Spleen (tissue), 7 donors: ENCODE data around the gene DRD3.

Source experiments
- CTCF ChIP-seq, 11 experiments: fragments of 200-600 bp in 7 of 11; fragments of 450-650 bp in 4 of 11; sonication (generic) in 4 of 11; IDR thresholded peaks in 8 of 11; conservative IDR thresholded peaks in 3 of 11; 1 replicate in 7 of 11; 2 replicates in 4 of 11; pipeline versions ENCODE4 v1.4.0 to v1.8.0; 2016 to 2021; ENCODE audit warnings: antibody characterized with exemption in 11 of 11, inconsistent platforms in 4 of 11, mild to moderate bottlenecking in 1 of 11
- POLR2A ChIP-seq, 3 donors: fragments of 450-650 bp; IDR thresholded peaks; one replicate each; pipeline ENCODE4 v1.5.1; 2017; ENCODE audit warnings: antibody characterized with exemption in 3 of 3, mild to moderate bottlenecking in 1 of 3
- POLR2AphosphoS5 ChIP-seq, 3 donors: sonication (generic); formaldehyde crosslinking; IDR thresholded peaks; one replicate each; pipeline ENCODE4 v1.5.1; 2017; ENCODE audit warnings: antibody characterized with exemption in 3 of 3
- donor health status: DM: no; HTN: no; CAD: no; lungs with moderate emphysema.
- donor health status: DM: no; HTN: no; CAD: no.
- donor health status: DM: no; HTN: no; CAD: no.

- no peak for TF ChIP-seq CTCF (IDR thresholded peaks at IDR 0.05 in 8 of 11, conservative IDR thresholded peaks at IDR 0.05 in 3 of 11)
- TF ChIP-seq POLR2A (IDR thresholded peaks at IDR 0.05) = no peak
- no peak for TF ChIP-seq POLR2AphosphoS5 (IDR thresholded peaks at IDR 0.05)
Observed at GRCh38 chr3:114227076-114227475, 48.2 kb upstream of the DRD3 start.
